H1 (cell line): ENCODE measurements around the gene SLC22A8. TPM values are rescaled to one million over a fixed set of nuclear protein-coding genes. Genes with fewer than 3 reads are reported as not detected.

Experiments
- CTCF ChIA-PET: fragments of 300-600 bp; sonication (Branson Sonifier 250); formaldehyde crosslinking; loops from one replicate; lab custom pipeline; 2021; ENCODE audit not compliant: partially characterized antibody; lab: Charles Lee
- POLR2A ChIA-PET: fragments of 300-600 bp; sonication (Branson Sonifier 250); formaldehyde crosslinking; loops from one replicate; lab custom pipeline; 2021; ENCODE audit warnings: inconsistent platforms; ENCODE audit not compliant: partially characterized antibody; lab: Charles Lee
- DNase-seq, 2 experiments: peaks; one replicate each; pipeline versions ENCODE4 v3.0.0 to v3.0.0-alpha.2; 2010 to 2022; ENCODE audit warnings: low spot score in 2 of 2, low read depth in 1 of 2, mixed read lengths in 1 of 2
- FAIRE-seq: peaks from 2 replicates; lab custom pipeline; 2011; peaks lifted over from hg19 to GRCh38; lab: Jason Lieb, UNC
- H2AFZ ChIP-seq: 2 replicates; pipeline ENCODE4 v1.8.1; 2012; ENCODE audit warnings: low read length, inconsistent platforms
- H2AK5ac ChIP-seq: 2 replicates; pipeline ENCODE4 v1.6.1; 2013; ENCODE audit warnings: low read depth, low read length
- H2BK120ac ChIP-seq: replicated peaks from 2 replicates; pipeline ENCODE3; 2013; ENCODE audit warnings: low read depth, low read length, inconsistent platforms
- H2BK12ac ChIP-seq: 2 replicates; pipeline ENCODE4 v1.6.1; 2013; ENCODE audit warnings: low read depth, low read length
- H2BK15ac ChIP-seq: 2 replicates; pipeline ENCODE4 v1.6.1; 2013; ENCODE audit warnings: low read length
- H2BK20ac ChIP-seq: 2 replicates; pipeline ENCODE4 v1.6.1; 2013; ENCODE audit warnings: low read length
- H2BK5ac ChIP-seq: 2 replicates; pipeline ENCODE4 v1.6.1; 2013; ENCODE audit warnings: low read depth, low read length
- H3K14ac ChIP-seq: 2 replicates; pipeline ENCODE4 v1.6.1; 2013; ENCODE audit warnings: inconsistent platforms; ENCODE audit not compliant: insufficient read length
- H3K18ac ChIP-seq: 2 replicates; pipeline ENCODE4 v1.6.1; 2013; ENCODE audit warnings: low read length; ENCODE audit errors: extremely low read depth
- H3K23ac ChIP-seq: 2 replicates; pipeline ENCODE4 v1.6.1; 2013; ENCODE audit warnings: inconsistent platforms; ENCODE audit not compliant: insufficient read length
- H3K23me2 ChIP-seq: 2 replicates; pipeline ENCODE4 v1.6.1; 2013; ENCODE audit warnings: low read depth, low read length
- H3K27ac ChIP-seq: 2 replicates; pipeline ENCODE4 v1.6.1; 2011; ENCODE audit warnings: low read depth, low read length, inconsistent platforms
- H3K27me3 ChIP-seq, 4 experiments: replicated peaks in 1 of 4; 1 replicate in 1 of 4; 2 replicates in 3 of 4; pipeline versions ENCODE4 v1.6.1 to v1.8.1; 2011 to 2013; ENCODE audit warnings: low read length in 3 of 4, mild to moderate bottlenecking in 3 of 4, inconsistent platforms in 2 of 4, mixed read lengths in 2 of 4, moderate library complexity in 1 of 4; ENCODE audit not compliant: control insufficient read depth in 3 of 4, insufficient read depth in 3 of 4; ENCODE audit errors: extremely low read depth in 1 of 4
- H3K36me3 ChIP-seq, 4 experiments: 2 replicates each; pipeline versions ENCODE4 v1.6.1 to v1.8.1; 2011 to 2013; ENCODE audit warnings: mild to moderate bottlenecking in 4 of 4, low read length in 3 of 4, moderate library complexity in 2 of 4, control low read depth in 1 of 4, inconsistent platforms in 1 of 4; ENCODE audit not compliant: insufficient read depth in 4 of 4, control insufficient read depth in 2 of 4
- H3K4ac ChIP-seq: replicated peaks from 2 replicates; pipeline ENCODE3; 2013; ENCODE audit warnings: low read length, low read depth, mixed read lengths, inconsistent platforms; ENCODE audit not compliant: insufficient read length
- H3K4me1 ChIP-seq, 4 experiments: replicated peaks in 1 of 4; 1 replicate in 1 of 4; 2 replicates in 3 of 4; pipeline versions ENCODE4 v1.6.1 to v1.8.1; 2011 to 2013; ENCODE audit warnings: low read length in 3 of 4, inconsistent platforms in 2 of 4, mixed read lengths in 1 of 4; ENCODE audit not compliant: insufficient read depth in 4 of 4, control insufficient read depth in 3 of 4
- H3K4me2 ChIP-seq, 2 experiments: 2 replicates each; pipeline versions ENCODE4 v1.6.1 to v1.8.1; 2011 to 2013; ENCODE audit warnings: low read depth in 2 of 2, low read length in 2 of 2, control low read depth in 1 of 2, inconsistent platforms in 1 of 2, mild to moderate bottlenecking in 1 of 2; ENCODE audit not compliant: insufficient read depth in 1 of 2
- H3K4me3 ChIP-seq, 4 experiments: fragments of 200-600, 300-600 bp in 1 of 4; sonication (generic), shearing (Covaris generic), sonication (Bioruptor Twin) in 1 of 4; 2 replicates each; pipeline versions ENCODE4 v1.5.1 to v1.8.1; 2011 to 2016; ENCODE audit warnings: low read length in 4 of 4, low read depth in 3 of 4, control low read depth in 2 of 4, inconsistent platforms in 2 of 4, mild to moderate bottlenecking in 2 of 4, mixed read lengths in 1 of 4, moderate library complexity in 1 of 4; ENCODE audit not compliant: insufficient read depth in 2 of 4; ENCODE audit errors: extremely low read depth in 1 of 4
- H3K56ac ChIP-seq: replicated peaks from 2 replicates; pipeline ENCODE3; 2013; ENCODE audit warnings: low read depth, mild to moderate bottlenecking, mixed read lengths, low read length, inconsistent platforms; ENCODE audit not compliant: insufficient read length
- H3K79me1 ChIP-seq: 2 replicates; pipeline ENCODE4 v1.6.1; 2013; ENCODE audit warnings: low read depth, low read length, control low read depth
- H3K79me2 ChIP-seq, 2 experiments: 2 replicates each; pipeline versions ENCODE4 v1.6.1 to v1.8.1; 2012 to 2013; ENCODE audit warnings: low read length in 2 of 2, mild to moderate bottlenecking in 2 of 2, inconsistent platforms in 1 of 2; ENCODE audit not compliant: insufficient read depth in 2 of 2, control insufficient read depth in 1 of 2
- H3K9ac ChIP-seq, 4 experiments: replicated peaks in 1 of 4; 1 replicate in 1 of 4; 2 replicates in 3 of 4; pipeline versions ENCODE4 v1.6.1 to v1.8.1; 2011 to 2013; ENCODE audit warnings: low read depth in 3 of 4, low read length in 3 of 4, control low read depth in 2 of 4, mild to moderate bottlenecking in 2 of 4, moderate library complexity in 2 of 4, inconsistent platforms in 1 of 4; ENCODE audit errors: extremely low read depth in 1 of 4
- H3K9me3 ChIP-seq, 2 experiments: 2 replicates each; pipeline versions ENCODE4 v1.6.1 to v1.8.1; 2012 to 2013; ENCODE audit warnings: mild to moderate bottlenecking in 2 of 2, moderate library complexity in 2 of 2, control low read depth in 1 of 2, inconsistent platforms in 1 of 2, low read depth in 1 of 2, low read length in 1 of 2, mixed read lengths in 1 of 2; ENCODE audit not compliant: insufficient read depth in 2 of 2
- H4K20me1 ChIP-seq, 2 experiments: replicated peaks in 1 of 2; 2 replicates each; pipeline versions ENCODE3 to v1.8.1; 2011 to 2013; ENCODE audit warnings: inconsistent platforms in 2 of 2, low read length in 2 of 2, mild to moderate bottlenecking in 1 of 2; ENCODE audit not compliant: insufficient read depth in 2 of 2, control insufficient read depth in 1 of 2
- H4K5ac ChIP-seq: 2 replicates; pipeline ENCODE4 v1.6.1; 2013; ENCODE audit warnings: low read length, low read depth, mixed read lengths, inconsistent platforms; ENCODE audit not compliant: insufficient read length
- H4K8ac ChIP-seq: 2 replicates; pipeline ENCODE4 v1.8.0; 2013; ENCODE audit warnings: mild to moderate bottlenecking, moderate library complexity, low read length, inconsistent platforms; ENCODE audit not compliant: insufficient read depth; ENCODE audit errors: extremely low read depth
- H4K91ac ChIP-seq: replicated peaks from 2 replicates; pipeline ENCODE3; 2013; ENCODE audit warnings: low read length, mixed read lengths, inconsistent platforms; ENCODE audit not compliant: insufficient read length
- CTBP2 ChIP-seq: IDR thresholded peaks from 2 replicates; pipeline ENCODE4 v1.7.0; 2011; ENCODE audit warnings: borderline replicate concordance, mild to moderate bottlenecking, moderate library complexity, mixed read lengths, low read length; ENCODE audit not compliant: insufficient read depth, insufficient read length
- EP300 ChIP-seq, 2 experiments: IDR thresholded peaks; 1 replicate in 1 of 2; 2 replicates in 1 of 2; pipeline ENCODE4 v1.6.1; 2011 to 2012; ENCODE audit warnings: low read depth in 2 of 2, low read length in 2 of 2, mild to moderate bottlenecking in 2 of 2, borderline replicate concordance in 1 of 2, inconsistent platforms in 1 of 2, moderate library complexity in 1 of 2
- JUN ChIP-seq: IDR thresholded peaks from 2 replicates; pipeline ENCODE4 v1.6.1; 2011; ENCODE audit warnings: low read depth, mild to moderate bottlenecking, improper control_type of control experiment, low read length
- KDM1A ChIP-seq: fragments of 200-600, 300-600 bp; sonication (generic); IDR thresholded peaks from 2 replicates; pipeline ENCODE4 v1.7.1; 2016; ENCODE audit warnings: mild to moderate bottlenecking, low read length, borderline replicate concordance
- MAFK ChIP-seq: IDR thresholded peaks from 2 replicates; pipeline ENCODE4 v1.6.1; 2012; ENCODE audit warnings: low read depth, mild to moderate bottlenecking, improper control_type of control experiment, low read length
- PHF8 ChIP-seq: fragments of 200-600 bp; sonication (generic); conservative IDR thresholded peaks from 2 replicates; pipeline ENCODE4 v1.7.1; 2012; ENCODE audit warnings: low read depth, mild to moderate bottlenecking, inconsistent platforms, low read length, moderate library complexity
- POLR2AphosphoS5 ChIP-seq: IDR thresholded peaks from 2 replicates; pipeline ENCODE4 v1.6.1; 2011; ENCODE audit warnings: low read depth, low read length
- RBBP5 ChIP-seq: IDR thresholded peaks from 2 replicates; pipeline ENCODE4 v1.7.1; 2012; ENCODE audit warnings: low read depth, mild to moderate bottlenecking, inconsistent platforms, low read length, moderate library complexity, borderline replicate concordance
- RXRA ChIP-seq: IDR thresholded peaks from 2 replicates; pipeline ENCODE4 v1.6.1; 2011; ENCODE audit warnings: low read depth, mild to moderate bottlenecking, low read length, moderate library complexity; ENCODE audit not compliant: insufficient read depth
- SIN3A ChIP-seq, 2 experiments: IDR thresholded peaks in 1 of 2; conservative IDR thresholded peaks in 1 of 2; 2 replicates each; pipeline ENCODE4 v1.6.1; 2011 to 2012; ENCODE audit warnings: low read length in 2 of 2, improper control_type of control experiment in 1 of 2, low read depth in 1 of 2, mild to moderate bottlenecking in 1 of 2
- SP1 ChIP-seq: IDR thresholded peaks from 2 replicates; pipeline ENCODE4 v1.6.1; 2011; ENCODE audit warnings: low read depth, low read length
- TEAD4 ChIP-seq: IDR thresholded peaks from 2 replicates; pipeline ENCODE4 v1.6.1; 2012; ENCODE audit warnings: low read depth, low read length, inconsistent platforms, mixed read lengths
- WGBS, 2 experiments: shearing (Covaris generic) in 1 of 2; methylation state at CpG; one replicate each; pipeline versions ENCODE4 v1.1.6 to v1.1.7; 2013 to 2015; ENCODE audit warnings: low lambda C conversion rate in 2 of 2, mixed read lengths in 2 of 2, inconsistent platforms in 1 of 2, low coverage in 1 of 2, missing lambda C conversion rate in 1 of 2; ENCODE audit not compliant: insufficient replicate concordance in 2 of 2, insufficient coverage in 1 of 2, insufficient read length in 1 of 2; ENCODE audit errors: extremely low coverage in 1 of 2, missing lambda C conversion rate in 1 of 2; 5-methylcytosine and 5-hydroxymethylcytosine counted together
- polyA plus RNA-seq, 7 experiments: library from polyadenylated mRNA; depleted of rRNA in 3 of 7; stranded (reverse) in 5 of 7; unstranded in 2 of 7; fragments of >200 nt in 5 of 7; fragments of 200-250 nt in 2 of 7; gene quantifications; 1 replicate in 5 of 7; 2 replicates in 1 of 7; 4 replicates in 1 of 7; pipeline versions ENCODE4 v1.2.1 to v1.2.3, GENCODE V29; 2011 to 2013; ENCODE audit warnings: missing spikeins in 2 of 7, mixed read lengths in 2 of 7
- total RNA-seq: library from RNA; stranded (reverse); fragmentation: NEBNext Ultra II Directional; extraction: Animal tissue kit (Norgen Biotek cat#: 25700); gene quantifications from 2 replicates; pipeline ENCODE4 v1.2.1, GENCODE V29; 2021

Gene SLC22A8
- total and polyA plus RNA-seq, 2 of the 8 experiments (the other 6 are each of a cell fraction or from before 2014, with no cell fraction given) = not detected

- Histone ChIP-seq H3K27ac (no peak overlapping the region), H2BK120ac (no peak overlapping the region), H3K56ac (no peak overlapping the region), H3K18ac (no peak overlapping the region), H3K27me3 (no peaks in the 10 kb centered on the region), H3K23me2 (no peaks in the 10 kb centered on the region), H3K79me1 (no peaks in the 10 kb centered on the region), H2BK5ac (no peak overlapping the region), H3K9me3 (no peaks in the 10 kb centered on the region), H3K4me3 (no peak overlapping the region), H2BK20ac (no peak overlapping the region), H3K36me3 (no peaks in the 10 kb centered on the region), H3K4ac (no peak overlapping the region), H3K14ac (no peak overlapping the region), H2AFZ (no peak overlapping the region; the same call in 1 of the 2 replicates), H3K4me2 (no peak overlapping the region), H4K91ac (no peak overlapping the region), H2AK5ac (no peak overlapping the region), H2BK15ac (no peak overlapping the region), H4K20me1 (no peaks in the 10 kb centered on the region), H2BK12ac (no peak overlapping the region), H4K8ac (no peak overlapping the region), H3K4me1 (0 out of 7 replicates have a peak, but pooled peaks cover 0 to 3% (median 0%) of the 10 kb centered on the region in 4 experiments), H3K23ac (no peak overlapping the region), H3K79me2 (no peaks in the 10 kb centered on the region), H3K9ac (no peak overlapping the region), H4K5ac (no peak overlapping the region)
- POLR2A ChIA-PET = no interaction called here
- FAIRE-seq (no peak), DNase-seq (no peak)
- 85% methylated on average over 2 of the region's 2 CpGs; no CpG with 5 or more reads in 1 of the 2 experiments for WGBS, 2 experiments
- CTCF ChIA-PET = no interaction called here
- TF ChIP-seq JUN (no peak), CTBP2 (no peak), MAFK (no peak), POLR2AphosphoS5 (no peak), RBBP5 (no peak), RXRA (no peak), SP1 (no peak), EP300 (IDR thresholded peaks at IDR 0.05; ENCODE audit: borderline replicate concordance in 1 of 2, low read depth in 2 of 2, low read length in 2 of 2) (no peak), SIN3A (conservative IDR thresholded peaks at IDR 0.05 in 1 of 2, IDR thresholded peaks at IDR 0.05 in 1 of 2; ENCODE audit: low read depth in 1 of 2, low read length in 2 of 2) (no peak), TEAD4 (no peak), PHF8 (no peak), KDM1A (no peak)
Observed at GRCh38 chr11:62957147-62957546, 58.5 kb downstream of the SLC22A8 start.
